Retinal pigment epithelial cell (primary cell): ENCODE data around the gene PMIS2.

ENCODE experiments used
- DNase-seq: peaks from one replicate; pipeline ENCODE4 v3.0.0-alpha.2; 2010; ENCODE audit warnings: low read depth
- H3K4me3 ChIP-seq: 2 replicates; pipeline ENCODE4 v1.5.1; 2011; ENCODE audit warnings: mild to moderate bottlenecking, low read length, control low read depth, moderate library complexity
- TF ChIP-seq, protein P1 (sequence below): conservative IDR thresholded peaks from 2 replicates; pipeline ENCODE4 v1.5.1; 2011; ENCODE audit warnings: low read depth, low read length, control low read depth, inconsistent platforms

PMIS2 gene

DNA sequence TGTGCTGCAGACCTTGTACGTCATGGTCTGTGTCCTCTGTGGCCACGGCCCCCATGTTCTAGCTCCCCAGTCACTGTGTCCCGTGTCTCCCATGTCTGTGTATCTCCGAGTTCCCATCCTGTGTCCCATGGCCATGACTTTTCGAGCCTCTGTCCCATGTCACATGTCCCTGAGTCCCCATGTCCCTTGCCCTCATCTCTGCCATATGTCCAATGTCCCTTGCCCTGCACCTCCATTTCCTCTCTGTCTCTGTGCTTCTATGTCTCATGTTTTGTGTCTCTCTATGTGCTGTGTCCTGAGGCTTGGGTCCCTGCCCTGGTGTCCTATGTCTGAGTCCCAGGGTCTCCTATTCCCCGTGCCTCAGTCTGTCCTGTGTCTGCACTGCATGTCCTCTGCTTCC, 24.5 kb upstream of the PMIS2 start:
- no peak overlapping the region for H3K4me3 ChIP-seq
- TF ChIP-seq, protein P1, sequence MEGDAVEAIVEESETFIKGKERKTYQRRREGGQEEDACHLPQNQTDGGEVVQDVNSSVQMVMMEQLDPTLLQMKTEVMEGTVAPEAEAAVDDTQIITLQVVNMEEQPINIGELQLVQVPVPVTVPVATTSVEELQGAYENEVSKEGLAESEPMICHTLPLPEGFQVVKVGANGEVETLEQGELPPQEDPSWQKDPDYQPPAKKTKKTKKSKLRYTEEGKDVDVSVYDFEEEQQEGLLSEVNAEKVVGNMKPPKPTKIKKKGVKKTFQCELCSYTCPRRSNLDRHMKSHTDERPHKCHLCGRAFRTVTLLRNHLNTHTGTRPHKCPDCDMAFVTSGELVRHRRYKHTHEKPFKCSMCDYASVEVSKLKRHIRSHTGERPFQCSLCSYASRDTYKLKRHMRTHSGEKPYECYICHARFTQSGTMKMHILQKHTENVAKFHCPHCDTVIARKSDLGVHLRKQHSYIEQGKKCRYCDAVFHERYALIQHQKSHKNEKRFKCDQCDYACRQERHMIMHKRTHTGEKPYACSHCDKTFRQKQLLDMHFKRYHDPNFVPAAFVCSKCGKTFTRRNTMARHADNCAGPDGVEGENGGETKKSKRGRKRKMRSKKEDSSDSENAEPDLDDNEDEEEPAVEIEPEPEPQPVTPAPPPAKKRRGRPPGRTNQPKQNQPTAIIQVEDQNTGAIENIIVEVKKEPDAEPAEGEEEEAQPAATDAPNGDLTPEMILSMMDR: no peak
- no peak for DNase-seq

DNA sequence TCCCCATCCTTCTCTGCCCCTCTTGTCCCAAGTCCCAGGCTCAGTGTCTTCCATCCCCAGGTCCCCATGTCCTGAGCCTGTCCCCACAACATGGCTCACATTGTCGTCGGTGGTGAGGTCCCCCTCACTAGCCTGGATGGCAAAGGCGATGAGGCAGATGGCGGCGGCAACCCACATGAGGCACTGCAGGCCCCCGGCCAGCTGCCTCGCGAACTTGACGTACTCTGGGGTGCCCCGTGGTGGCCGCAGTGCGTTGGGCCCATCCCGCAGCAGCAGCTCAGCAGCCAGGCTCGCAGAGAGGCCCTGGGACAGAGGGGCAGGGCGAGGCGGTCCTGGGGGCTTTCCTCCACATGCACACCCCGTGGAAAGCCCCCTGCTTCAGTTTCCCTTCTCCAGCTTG, 23.6 kb upstream of the PMIS2 start:
- no peak for DNase-seq
- TF ChIP-seq, protein P1: no peak
- H3K4me3 ChIP-seq: no peak overlapping the region

DNA sequence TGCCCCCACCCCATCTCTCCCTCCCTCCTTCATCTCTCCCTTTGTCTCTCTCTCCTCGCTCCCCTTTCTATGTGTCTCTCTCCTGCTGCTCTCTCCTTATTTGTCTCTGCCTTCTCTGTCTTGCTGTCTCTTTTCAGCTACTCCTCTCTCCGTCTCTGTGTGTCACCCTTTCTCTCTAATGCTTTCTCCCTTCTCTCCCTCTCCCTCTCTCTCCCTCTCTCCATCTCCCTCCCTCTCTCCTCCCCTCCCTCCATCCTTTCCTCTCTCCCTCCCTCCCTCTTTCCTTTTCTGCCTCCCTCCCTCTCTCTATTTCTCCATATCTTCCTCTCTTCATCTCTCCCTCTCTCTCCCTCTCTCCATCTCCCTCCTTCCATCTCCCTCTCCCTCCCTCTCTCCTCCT, 23.2 kb upstream of the PMIS2 start:
- H3K4me3 ChIP-seq: no peak overlapping the region
- no peak for DNase-seq
- TF ChIP-seq, protein P1: no peak

DNA sequence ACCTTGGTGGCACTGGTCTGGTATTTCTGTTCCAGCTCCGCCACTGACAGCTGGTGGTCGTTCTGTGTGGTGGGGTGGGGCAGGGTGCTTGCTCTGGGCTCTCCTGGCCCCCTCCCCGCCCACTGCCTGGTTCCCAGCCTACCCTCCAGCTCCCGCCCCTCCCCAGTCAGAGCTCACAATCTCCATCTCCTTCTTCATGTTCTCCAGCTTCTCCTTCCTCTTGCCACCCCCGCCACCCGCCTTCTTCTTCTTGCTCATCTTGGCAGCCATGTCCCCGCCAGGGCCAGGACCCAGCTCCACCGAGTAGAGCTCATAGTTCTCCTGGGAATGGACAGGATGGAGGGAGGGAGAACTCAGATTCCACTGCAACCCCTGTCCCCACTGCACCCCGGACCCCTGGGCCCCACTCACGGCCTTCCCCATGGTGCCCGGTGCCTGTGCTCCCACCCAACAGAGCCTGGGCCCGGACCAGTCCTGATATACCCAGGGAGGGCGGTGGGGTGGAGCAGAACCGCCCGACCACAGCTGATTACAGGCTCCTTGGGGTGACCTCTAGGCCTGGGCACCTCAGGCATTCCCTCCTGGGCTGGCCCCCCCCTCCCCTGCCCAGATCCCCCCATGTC, 22.7 kb upstream of the PMIS2 start, which contains the start of gene ATP4A:
TSS of gene ATP4A (minus strand) at position 452 of the 623 bp plus-strand sequence. CDS start at position 423, 29 bp downstream.
- DNase-seq: no peak
- TF ChIP-seq, protein P1: no peak
- no peak within 1 kb of the TSS for H3K4me3 ChIP-seq

DNA sequence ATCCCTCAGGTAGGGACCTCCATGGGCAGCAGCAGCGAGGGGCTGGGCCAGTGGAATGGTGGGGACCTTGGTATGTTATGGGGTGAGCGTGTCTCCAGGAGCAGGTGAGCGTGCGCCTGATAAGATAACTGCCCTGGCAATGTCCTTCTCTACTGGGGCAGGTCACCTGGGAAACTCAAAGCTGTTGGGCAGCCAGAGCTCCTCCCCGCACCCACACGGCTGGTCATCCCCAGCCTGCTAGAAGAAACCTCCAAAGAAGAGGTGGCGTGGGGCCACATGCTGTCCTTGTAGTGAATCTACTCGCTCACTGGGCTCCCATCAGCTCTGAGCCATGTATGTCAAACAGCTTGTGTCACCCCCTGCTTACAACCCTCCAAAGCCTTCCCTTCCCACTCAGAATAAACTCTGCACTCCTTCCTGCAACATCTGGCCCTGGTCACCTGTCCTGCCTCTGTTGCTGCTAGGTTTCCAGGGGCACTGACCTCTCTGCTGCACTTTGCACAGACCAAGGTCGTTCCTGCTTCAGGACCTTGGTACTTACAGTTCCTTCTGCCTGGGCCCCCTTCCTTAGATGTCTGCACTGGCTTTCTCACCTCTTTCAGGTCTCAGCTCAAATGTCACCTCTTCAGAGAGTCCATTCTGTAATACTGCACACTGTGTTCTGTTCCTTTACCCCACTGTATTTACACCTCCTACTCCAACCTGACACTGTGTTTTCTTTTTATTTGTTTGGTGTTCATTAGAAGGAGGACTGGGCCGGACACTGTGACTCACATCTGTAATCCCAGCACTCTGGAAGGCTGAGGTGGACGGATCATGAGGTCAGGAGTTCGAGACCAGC, 20.7 kb upstream of the PMIS2 start:
- DNase-seq: no peak
- TF ChIP-seq, protein P1: no peak
- no peak overlapping the region for H3K4me3 ChIP-seq

DNA sequence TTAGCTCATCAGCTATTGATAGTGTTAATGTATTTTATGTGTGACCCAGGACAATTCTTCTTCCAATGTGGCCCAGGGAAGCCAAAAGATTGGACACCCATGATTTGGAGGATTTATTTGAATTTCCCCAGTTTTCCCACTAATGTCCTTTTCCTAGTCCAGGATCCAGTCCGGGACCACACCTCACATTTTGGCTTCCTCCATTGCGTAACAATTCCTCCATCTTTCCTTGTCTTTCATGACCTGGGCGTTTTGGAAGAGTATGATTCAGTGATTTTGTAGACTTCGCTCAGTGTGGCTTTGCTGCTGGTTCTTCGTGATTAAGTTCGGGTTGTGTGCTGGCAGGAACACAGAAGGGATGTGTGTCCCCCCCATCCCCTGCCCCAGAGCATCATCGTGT, 19.2 kb upstream of the PMIS2 start:
- TF ChIP-seq, protein P1: no peak

More for the DNA sequence above, 19.2 kb upstream of the PMIS2 start:
- DNase-seq: no peak
- no peak overlapping the region for H3K4me3 ChIP-seq
